Psoas muscle (tissue), 8 donors: ENCODE data around the gene PAPSS2. TPM values are rescaled to one million over a fixed set of nuclear protein-coding genes. Genes with fewer than 3 reads are reported as not detected.
"Not testable (repeated sequence)": the region's sequence is repeated elsewhere in the genome, so short reads cannot be mapped to it uniquely, and the experiment has no call there.

Experiments used
- ATAC-seq, 4 donors: fragments of 200-7000 bp; cut with Tn5 transposase; one replicate each; pipeline ENCODE4 v1.9.1; 2020; ENCODE audit warnings: moderate library complexity in 3 of 4, mild to moderate bottlenecking in 2 of 4
- DNase-seq, 2 donors: peaks; one replicate each; pipeline ENCODE4 v3.0.0-alpha.2; 2020
- H3K27ac ChIP-seq: fragments of 200-600 bp; one replicate; pipeline ENCODE4 v1.8.0; 2022
- H3K27me3 ChIP-seq, 3 donors: fragments of 200-600 bp in 1 of 3; one replicate each; pipeline versions ENCODE4 v1.6.1 to v1.8.0; 2013 to 2022; ENCODE audit warnings: low read length in 2 of 3, mild to moderate bottlenecking in 2 of 3, moderate library complexity in 1 of 3; ENCODE audit not compliant: insufficient read depth in 3 of 3
- H3K36me3 ChIP-seq, 2 donors: fragments of 200-600 bp in 1 of 2; one replicate each; pipeline versions ENCODE4 v1.6.1 to v1.8.0; 2013 to 2022; ENCODE audit warnings: low read depth in 1 of 2, mild to moderate bottlenecking in 1 of 2, moderate library complexity in 1 of 2; ENCODE audit not compliant: insufficient read depth in 1 of 2
- H3K4me1 ChIP-seq: fragments of 200-600 bp; one replicate; pipeline ENCODE4 v1.8.0; 2022
- H3K4me3 ChIP-seq: fragments of 200-600 bp; one replicate; pipeline ENCODE4 v1.8.0; 2022; ENCODE audit warnings: mild to moderate bottlenecking
- H3K9me3 ChIP-seq: fragments of 200-600 bp; one replicate; pipeline ENCODE4 v1.8.0; 2022
- WGBS, 3 donors: extraction: QIAGEN DNeasy Blood & Tissue Kit; methylation state at CpG; one replicate each; pipeline versions ENCODE4 v1.1.6 to v1.1.7; 2013; 5-methylcytosine and 5-hydroxymethylcytosine counted together
- intact Hi-C, 2 donors: fragments of 100-400 bp; cut with DNase I; formaldehyde crosslinking; loops; one replicate each; pipeline versions ENCODE4 v1.11.0 to v1.14.2; 2022
- long read RNA-seq, 2 donors: library from polyadenylated mRNA; unstranded; transcript quantifications; one replicate each; pipeline ENCODE4 v2.0.0, GENCODE V29; 2021
- polyA plus RNA-seq, 3 donors: library from polyadenylated mRNA; stranded (reverse); fragments of 200-250 nt; gene quantifications; one replicate each; pipeline ENCODE4 v1.2.3, GENCODE V29; 2013
- total RNA-seq, 4 donors: library from RNA; stranded (reverse); fragmentation: NEBNext Ultra II Directional in 2 of 4; extraction: Animal tissue kit (Norgen Biotek cat#: 25700) in 2 of 4; gene quantifications; one replicate each; pipeline versions ENCODE4 v1.2.1 to v1.2.4, GENCODE V29; 2021 to 2023
- TF ChIP-seq, protein P1 (sequence below): fragments of 200-600 bp; IDR thresholded peaks from one replicate; pipeline ENCODE4 v1.8.0; 2022; ENCODE audit warnings: antibody characterized with exemption
- donor health status: healthy with polysubstance abuse.
- donor health status: DM: no; HTN: no; CAD: no; lungs with moderate emphysema.
- donor health status: Bipolar disorder and iron deficiency.
- donor health status: healthy.
- donor health status: DM: yes; HTN: yes; CAD: no.
- donor health status: DM: no; HTN: no; CAD: no.
- donor health status: DM: no; HTN: no; CAD: no.
- donor health status: DM: yes; HTN: yes; CAD: no.

The PAPSS2 gene
- total RNA-seq (10 to 100 TPM in 1 of 4 donors, 1 to 10 TPM in 3; 3.8 to 11.0 (median 5.2) TPM), polyA plus RNA-seq (1 to 10 TPM; 2.0 to 2.9 (median 2.8) TPM)
- long read RNA-seq, donor 1, partial matches to known transcripts, result 0 of 2 reads
- long read RNA-seq, donor 1, other reads (novel, unspliced or antisense), result 1 of 2 reads
- long read RNA-seq, donor 2, transcript PAPSS2-201 (12 exons, 3,949 nt), result major isoform, 7 of 10 reads
- long read RNA-seq, donor 2, partial matches to known transcripts, result 2 of 10 reads
- long read RNA-seq, donor 2, other reads (novel, unspliced or antisense), result 1 of 10 reads

DNA sequence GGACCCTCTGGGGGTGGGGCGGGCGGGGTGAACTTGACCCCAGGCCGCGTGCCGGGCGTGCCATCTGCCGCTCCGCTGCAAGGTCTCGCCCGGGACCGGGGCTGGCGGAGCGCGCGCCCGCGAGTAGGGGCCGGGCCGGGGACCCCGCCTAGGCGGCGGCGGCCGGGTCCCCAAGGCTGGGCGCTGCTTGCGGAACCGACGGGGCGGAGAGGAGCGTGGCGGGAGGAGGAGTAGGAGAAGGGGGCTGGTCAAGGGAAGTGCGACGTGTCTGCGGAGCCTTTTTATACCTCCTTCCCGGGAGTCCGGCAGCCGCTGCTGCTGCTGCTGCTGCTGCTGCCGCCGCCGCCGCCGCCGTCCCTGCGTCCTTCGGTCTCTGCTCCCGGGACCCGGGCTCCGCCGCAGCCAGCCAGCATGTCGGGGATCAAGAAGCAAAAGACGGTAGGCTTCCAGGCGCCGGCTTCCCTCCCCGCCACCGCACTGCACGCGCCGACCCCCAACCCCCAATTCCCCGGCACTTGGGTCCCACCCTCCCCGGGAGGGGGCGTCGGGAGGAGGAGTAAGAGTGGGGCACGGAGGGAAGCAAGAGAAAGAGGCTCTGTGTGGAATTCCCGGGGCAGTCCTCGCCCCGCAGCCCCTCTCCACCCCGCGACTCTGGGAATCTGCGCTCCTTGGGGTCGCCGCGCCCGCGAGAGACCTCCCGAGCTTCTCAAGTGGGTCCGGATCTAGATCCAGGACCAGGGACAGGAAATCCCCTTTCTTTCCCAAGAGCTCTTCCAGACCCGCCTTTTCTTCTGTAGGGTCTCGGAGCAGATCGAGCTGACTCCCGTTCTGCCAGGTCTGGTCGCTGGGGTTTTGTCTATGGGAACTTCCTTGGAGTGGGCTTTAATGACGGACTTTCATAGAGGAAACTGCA, at the start of gene PAPSS2:
PAPSS2 (plus strand) TSS at position 308 of the 913 bp plus-strand sequence; CDS start at position 412, 104 bp downstream.
- DNase-seq (peak; percentile 56 to 70), ATAC-seq (peak; percentile 47 to 72 (median 58))
- peak within 1 kb of the TSS; percentile 34 for H3K27ac ChIP-seq
- intact Hi-C loops, result loop anchor here (5.0 to 10.0 kb wide), 2 partner anchors 75 to 112 kb away; no protein-coding TSS in a partner anchor
- TF ChIP-seq, protein P1, sequence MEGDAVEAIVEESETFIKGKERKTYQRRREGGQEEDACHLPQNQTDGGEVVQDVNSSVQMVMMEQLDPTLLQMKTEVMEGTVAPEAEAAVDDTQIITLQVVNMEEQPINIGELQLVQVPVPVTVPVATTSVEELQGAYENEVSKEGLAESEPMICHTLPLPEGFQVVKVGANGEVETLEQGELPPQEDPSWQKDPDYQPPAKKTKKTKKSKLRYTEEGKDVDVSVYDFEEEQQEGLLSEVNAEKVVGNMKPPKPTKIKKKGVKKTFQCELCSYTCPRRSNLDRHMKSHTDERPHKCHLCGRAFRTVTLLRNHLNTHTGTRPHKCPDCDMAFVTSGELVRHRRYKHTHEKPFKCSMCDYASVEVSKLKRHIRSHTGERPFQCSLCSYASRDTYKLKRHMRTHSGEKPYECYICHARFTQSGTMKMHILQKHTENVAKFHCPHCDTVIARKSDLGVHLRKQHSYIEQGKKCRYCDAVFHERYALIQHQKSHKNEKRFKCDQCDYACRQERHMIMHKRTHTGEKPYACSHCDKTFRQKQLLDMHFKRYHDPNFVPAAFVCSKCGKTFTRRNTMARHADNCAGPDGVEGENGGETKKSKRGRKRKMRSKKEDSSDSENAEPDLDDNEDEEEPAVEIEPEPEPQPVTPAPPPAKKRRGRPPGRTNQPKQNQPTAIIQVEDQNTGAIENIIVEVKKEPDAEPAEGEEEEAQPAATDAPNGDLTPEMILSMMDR, result no peak
- H3K9me3 ChIP-seq, result no peaks in the 10 kb centered on the region
- peak within 1 kb of the TSS; percentile 67 for H3K4me3 ChIP-seq
- peaks cover 0 to 28% (median 11%) of the 10 kb centered on the region in 3 donors for H3K27me3 ChIP-seq
- H3K4me1 ChIP-seq, result no peaks in the 10 kb centered on the region
- WGBS, 3 donors, result 0 to 1% (median 1%) methylated on average over 45 to 82 of the region's 82 CpGs
- no peaks in the 10 kb centered on the region for H3K36me3 ChIP-seq

DNA sequence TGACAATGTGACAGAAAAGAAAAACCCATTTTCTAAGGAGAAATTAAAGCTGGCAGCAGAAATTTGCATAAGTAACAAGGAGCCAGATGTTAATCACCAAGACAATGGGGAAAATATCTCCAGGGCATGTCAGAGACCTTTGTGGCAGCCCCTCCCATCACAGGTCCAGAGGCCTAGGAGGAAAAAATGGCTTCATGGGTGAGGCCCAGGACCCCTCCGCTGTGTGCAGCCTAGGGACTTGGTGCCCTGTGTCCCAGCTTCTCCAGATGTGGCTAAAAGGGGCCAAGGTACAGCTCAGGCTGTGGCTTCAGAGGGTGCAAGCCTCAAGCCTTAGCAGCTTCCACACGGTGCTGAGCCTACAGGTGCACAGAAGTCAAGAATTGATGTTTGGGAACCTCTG, 48.3 kb upstream of the PAPSS2 start:
- H3K4me3 ChIP-seq, ATAC-seq, intact Hi-C loops, H3K27ac ChIP-seq, H3K27me3 ChIP-seq, H3K9me3 ChIP-seq, H3K4me1 ChIP-seq, DNase-seq, H3K36me3 ChIP-seq: not testable (repeated sequence)
- WGBS, 3 donors, result 89 to 92% (median 90%) methylated on average over 2 of the region's 2 CpGs

DNA sequence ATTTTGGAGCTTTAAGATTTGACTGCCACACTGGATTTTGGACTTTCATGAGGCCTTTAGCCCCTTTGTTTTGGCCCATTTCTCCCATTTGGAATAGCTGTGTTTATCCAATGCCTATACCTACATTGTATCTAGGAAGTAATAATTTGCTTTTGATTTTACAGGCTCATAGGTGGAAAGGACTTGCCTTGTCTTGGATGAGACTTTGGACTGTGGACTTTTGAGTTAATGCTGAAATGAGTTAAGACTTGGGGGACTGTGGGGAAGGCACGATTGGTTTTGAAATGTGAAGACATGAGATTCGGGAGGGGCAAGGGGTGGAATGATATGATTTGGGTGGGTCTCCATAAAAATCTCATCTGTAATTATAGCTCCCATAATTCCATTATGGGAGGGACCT, 47.6 kb upstream of the PAPSS2 start:
- DNase-seq, result no peak
- Histone ChIP-seq H3K36me3 (no peaks in the 10 kb centered on the region), H3K4me1 (no peaks in the 10 kb centered on the region), H3K9me3 (no peaks in the 10 kb centered on the region), H3K4me3 (no peak overlapping the region), H3K27ac (no peak overlapping the region), H3K27me3 (peaks cover 0 to 7% (median 0%) of the 10 kb centered on the region in 3 donors)
- intact Hi-C loops, result no loop called here
- 42 to 86% (median 59%) methylated on average over 2 of the region's 2 CpGs for WGBS, 3 donors
- TF ChIP-seq, protein P1, result no peak
- ATAC-seq, result no peak

DNA sequence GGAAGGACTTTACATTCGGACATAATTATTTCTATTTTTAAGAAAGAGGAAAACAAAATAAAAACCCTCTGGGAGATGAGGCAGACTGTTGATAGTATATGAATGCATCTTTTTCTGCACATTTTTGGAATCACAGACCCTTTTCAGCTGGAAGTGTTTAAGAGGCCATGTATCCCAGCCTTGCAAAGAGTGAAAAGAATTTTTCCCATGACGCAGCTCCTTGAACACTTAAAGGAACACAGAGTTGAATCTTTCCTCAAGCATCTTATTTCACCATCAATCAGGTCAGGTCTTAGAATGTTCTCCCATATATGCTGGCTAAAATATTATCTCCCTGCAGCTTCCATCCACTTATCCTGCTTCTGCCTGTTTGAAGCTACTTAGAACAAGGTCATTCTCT, 45.9 kb upstream of the PAPSS2 start:
- H3K9me3 ChIP-seq, result no peaks in the 10 kb centered on the region
- 70 to 83% (median 72%) methylated on average over 2 of the region's 2 CpGs for WGBS, 3 donors
- H3K4me3 ChIP-seq, result no peak overlapping the region
- H3K4me1 ChIP-seq, result no peaks in the 10 kb centered on the region
- H3K36me3 ChIP-seq, result no peaks in the 10 kb centered on the region
- intact Hi-C loops, result no loop called here
- DNase-seq (no peak), ATAC-seq (no peak)
- peaks cover 0 to 11% (median 0%) of the 10 kb centered on the region in 3 donors for H3K27me3 ChIP-seq
- H3K27ac ChIP-seq, result no peak overlapping the region
- TF ChIP-seq, protein P1, result no peak

DNA sequence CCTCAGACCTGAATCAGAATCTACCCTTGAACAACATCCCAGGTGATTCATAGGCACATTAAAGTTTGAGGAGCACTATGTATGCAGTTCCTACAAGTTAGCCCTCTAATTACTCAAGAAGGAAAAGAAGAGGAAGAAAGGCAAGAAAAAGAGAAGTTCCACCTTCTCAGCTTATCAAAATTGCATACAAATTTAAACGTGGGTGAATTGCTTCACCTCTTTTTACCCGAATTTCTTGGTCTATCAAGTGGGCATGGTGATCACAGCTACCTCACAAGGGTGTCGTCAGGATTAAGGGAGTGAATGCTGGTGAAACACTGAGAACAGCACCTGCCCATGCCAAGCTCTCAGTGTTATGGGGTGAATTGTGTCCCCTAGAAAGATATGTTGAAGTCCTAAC, 43.8 kb upstream of the PAPSS2 start:
- WGBS, 3 donors, result 61 to 75% (median 66%) methylated on average over 3 of the region's 3 CpGs
- H3K4me1 ChIP-seq, result no peaks in the 10 kb centered on the region
- no peak for ATAC-seq
- DNase-seq, result no peak
- intact Hi-C loops, result no loop called here
- H3K9me3 ChIP-seq, result no peaks in the 10 kb centered on the region
- no peak overlapping the region for H3K4me3 ChIP-seq
- H3K36me3 ChIP-seq, result no peaks in the 10 kb centered on the region
- TF ChIP-seq, protein P1, result no peak
- peaks cover 0 to 12% (median 0%) of the 10 kb centered on the region in 3 donors for H3K27me3 ChIP-seq
- H3K27ac ChIP-seq, result no peak overlapping the region
